ENCODE data around the gene LRRC38. TPM values are rescaled to one million over a fixed set of nuclear protein-coding genes. Genes with fewer than 3 reads are reported as not detected.

Gene LRRC38
- total RNA-seq, 2 donors from 2014 or later = not detected

DNA sequence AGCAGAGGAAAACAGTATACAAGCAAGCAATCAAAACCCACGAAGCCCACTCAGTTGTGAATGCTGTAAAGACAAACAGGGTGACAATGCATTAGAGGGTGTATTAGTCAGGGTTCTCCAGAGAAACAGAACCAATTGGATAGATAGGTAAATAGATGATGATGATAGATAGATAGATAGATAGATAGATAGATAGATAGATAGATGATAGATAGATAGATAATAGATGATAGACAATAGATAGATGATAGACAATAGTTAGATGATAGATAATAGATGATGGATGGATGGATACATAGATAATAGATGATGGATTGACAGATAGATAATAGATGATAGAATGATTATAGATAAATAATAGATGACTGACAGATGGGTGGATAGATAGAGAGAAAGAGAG is 48.3 kb downstream of the LRRC38 start:
- DNase-seq = no peak
- Histone ChIP-seq H3K27ac (no peak overlapping the region), H3K36me3 (replicated peaks in 1 of 2; ENCODE audit: insufficient read depth in 1 of 2, low read depth in 2 of 2) (no peaks in the 10 kb centered on the region), H3K9me3 (no peaks in the 10 kb centered on the region), H3K4me1 (no peaks in the 10 kb centered on the region), H3K4me3 (no peak overlapping the region), H3K27me3 (no peaks in the 10 kb centered on the region)
- no peak for ATAC-seq
- 48 to 69% methylated on average over 1 of the region's 1 CpG for WGBS, 2 donors
- TF ChIP-seq, protein P1, sequence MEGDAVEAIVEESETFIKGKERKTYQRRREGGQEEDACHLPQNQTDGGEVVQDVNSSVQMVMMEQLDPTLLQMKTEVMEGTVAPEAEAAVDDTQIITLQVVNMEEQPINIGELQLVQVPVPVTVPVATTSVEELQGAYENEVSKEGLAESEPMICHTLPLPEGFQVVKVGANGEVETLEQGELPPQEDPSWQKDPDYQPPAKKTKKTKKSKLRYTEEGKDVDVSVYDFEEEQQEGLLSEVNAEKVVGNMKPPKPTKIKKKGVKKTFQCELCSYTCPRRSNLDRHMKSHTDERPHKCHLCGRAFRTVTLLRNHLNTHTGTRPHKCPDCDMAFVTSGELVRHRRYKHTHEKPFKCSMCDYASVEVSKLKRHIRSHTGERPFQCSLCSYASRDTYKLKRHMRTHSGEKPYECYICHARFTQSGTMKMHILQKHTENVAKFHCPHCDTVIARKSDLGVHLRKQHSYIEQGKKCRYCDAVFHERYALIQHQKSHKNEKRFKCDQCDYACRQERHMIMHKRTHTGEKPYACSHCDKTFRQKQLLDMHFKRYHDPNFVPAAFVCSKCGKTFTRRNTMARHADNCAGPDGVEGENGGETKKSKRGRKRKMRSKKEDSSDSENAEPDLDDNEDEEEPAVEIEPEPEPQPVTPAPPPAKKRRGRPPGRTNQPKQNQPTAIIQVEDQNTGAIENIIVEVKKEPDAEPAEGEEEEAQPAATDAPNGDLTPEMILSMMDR (IDR thresholded peaks at IDR 0.05) = no peak
- TF ChIP-seq POLR2A (IDR thresholded peaks at IDR 0.05) = no peak
- intact Hi-C loops (cut with DNase I) = no loop called here

DNA sequence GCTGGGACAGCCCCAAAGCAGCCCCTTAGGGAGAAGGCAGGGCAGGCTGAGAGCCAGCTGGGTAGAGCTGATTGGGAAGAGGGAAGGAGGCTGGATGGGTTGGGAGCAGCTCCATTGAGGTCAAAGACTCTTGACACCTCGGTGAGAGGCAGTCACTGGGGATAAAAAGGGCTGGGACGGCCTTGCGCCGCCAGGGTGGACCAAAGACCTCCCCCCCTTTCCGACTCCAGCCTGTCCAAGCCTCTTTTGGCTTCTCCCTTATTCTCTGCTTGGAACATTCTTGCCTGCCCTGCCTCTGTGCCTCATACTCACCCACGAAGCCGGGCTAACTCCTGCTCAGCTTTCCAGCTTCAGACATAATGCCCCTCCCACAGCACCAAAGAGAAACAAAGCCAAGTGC is 51.1 kb downstream of the LRRC38 start:
- ATAC-seq = no peak
- TF ChIP-seq, protein P1 (IDR thresholded peaks at IDR 0.05) = no peak
- TF ChIP-seq POLR2A (IDR thresholded peaks at IDR 0.05) = no peak
- no peaks in the 10 kb centered on the region for H3K4me1 ChIP-seq
- no peaks in the 10 kb centered on the region for H3K9me3 ChIP-seq
- no peak for DNase-seq
- 45 to 50% methylated on average over 7 of the region's 7 CpGs for WGBS, 2 donors
- no peak overlapping the region for H3K4me3 ChIP-seq
- no peaks in the 10 kb centered on the region for H3K27me3 ChIP-seq
- no peak overlapping the region for H3K27ac ChIP-seq
- intact Hi-C loops (cut with DNase I) = no loop called here
- no peaks in the 10 kb centered on the region for H3K36me3 ChIP-seq (replicated peaks in 1 of 2; ENCODE audit: insufficient read depth in 1 of 2, low read depth in 2 of 2)

DNA sequence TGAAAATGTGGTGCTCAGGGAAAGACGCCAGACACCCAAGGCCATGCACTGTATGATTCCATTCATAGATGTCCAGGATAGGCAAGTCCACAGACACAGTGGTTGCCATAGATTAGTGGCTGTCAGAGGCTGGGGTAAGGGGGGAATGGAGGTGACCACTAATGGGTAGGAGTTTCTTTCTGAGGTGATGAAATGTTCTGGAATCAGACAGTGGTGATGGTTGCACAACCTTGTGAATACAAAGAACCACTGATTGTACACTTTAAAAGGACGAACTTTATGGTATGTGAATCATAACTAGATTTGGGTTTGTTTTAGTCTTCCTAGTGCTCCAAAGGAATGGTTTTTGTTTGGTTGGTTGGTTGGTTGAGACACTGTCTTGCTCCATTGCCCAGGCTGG is 51.8 kb downstream of the LRRC38 start:
- Histone ChIP-seq H3K9me3 (no peaks in the 10 kb centered on the region), H3K4me1 (no peaks in the 10 kb centered on the region), H3K4me3 (no peak overlapping the region), H3K36me3 (replicated peaks in 1 of 2; ENCODE audit: insufficient read depth in 1 of 2, low read depth in 2 of 2) (no peaks in the 10 kb centered on the region), H3K27me3 (no peaks in the 10 kb centered on the region), H3K27ac (no peak overlapping the region)
- no peak for ATAC-seq
- intact Hi-C loops (cut with DNase I) = no loop called here
- TF ChIP-seq POLR2A (IDR thresholded peaks at IDR 0.05) = no peak
- TF ChIP-seq, protein P1 (IDR thresholded peaks at IDR 0.05) = no peak
- 32 to 46% methylated on average over 2 of the region's 2 CpGs for WGBS, 2 donors
- DNase-seq = no peak

DNA sequence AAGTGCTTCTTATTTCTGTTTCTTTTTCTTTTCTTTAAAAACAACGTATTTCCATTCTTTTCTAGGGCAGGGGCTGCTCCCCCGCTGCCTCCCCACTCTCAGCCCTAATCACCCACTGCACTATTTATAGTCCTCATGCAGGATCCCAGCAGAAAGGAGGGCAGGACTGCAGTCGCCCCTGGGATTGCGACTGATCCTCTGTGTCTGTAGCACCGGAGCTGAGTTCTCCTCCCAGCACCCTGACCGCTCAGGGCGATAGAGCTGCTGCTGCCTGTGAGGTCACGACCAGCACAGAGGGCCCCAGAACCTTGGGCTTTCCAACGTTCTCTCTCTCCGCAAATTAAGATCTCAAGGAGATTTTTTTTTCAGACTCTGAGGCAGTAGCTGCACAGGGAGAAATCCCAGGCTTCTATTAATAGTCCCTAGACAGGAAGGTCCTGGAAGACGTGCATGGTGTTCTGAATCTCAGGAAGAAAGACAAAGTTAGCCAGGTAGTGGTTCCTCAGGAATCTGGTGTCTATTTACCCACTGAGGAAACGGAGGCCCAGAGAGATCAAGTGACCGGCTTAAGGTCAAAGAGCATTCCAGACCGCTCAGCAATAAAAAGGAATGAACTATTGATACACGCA is 56.8 kb downstream of the LRRC38 start:
- no peak for ATAC-seq
- no peak overlapping the region for H3K4me3 ChIP-seq
- no peaks in the 10 kb centered on the region for H3K9me3 ChIP-seq
- no peak overlapping the region for H3K27ac ChIP-seq
- no peak for TF ChIP-seq POLR2A (IDR thresholded peaks at IDR 0.05)
- TF ChIP-seq, protein P1 (IDR thresholded peaks at IDR 0.05) = no peak
- H3K36me3 ChIP-seq (replicated peaks in 1 of 2; ENCODE audit: insufficient read depth in 1 of 2, low read depth in 2 of 2) = no peaks in the 10 kb centered on the region
- no peaks in the 10 kb centered on the region for H3K4me1 ChIP-seq
- intact Hi-C loops (cut with DNase I) = no loop called here
- DNase-seq = no peak
- WGBS, 2 donors = 43 to 46% methylated on average over 14 to 15 of the region's 15 CpGs
- no peaks in the 10 kb centered on the region for H3K27me3 ChIP-seq

DNA sequence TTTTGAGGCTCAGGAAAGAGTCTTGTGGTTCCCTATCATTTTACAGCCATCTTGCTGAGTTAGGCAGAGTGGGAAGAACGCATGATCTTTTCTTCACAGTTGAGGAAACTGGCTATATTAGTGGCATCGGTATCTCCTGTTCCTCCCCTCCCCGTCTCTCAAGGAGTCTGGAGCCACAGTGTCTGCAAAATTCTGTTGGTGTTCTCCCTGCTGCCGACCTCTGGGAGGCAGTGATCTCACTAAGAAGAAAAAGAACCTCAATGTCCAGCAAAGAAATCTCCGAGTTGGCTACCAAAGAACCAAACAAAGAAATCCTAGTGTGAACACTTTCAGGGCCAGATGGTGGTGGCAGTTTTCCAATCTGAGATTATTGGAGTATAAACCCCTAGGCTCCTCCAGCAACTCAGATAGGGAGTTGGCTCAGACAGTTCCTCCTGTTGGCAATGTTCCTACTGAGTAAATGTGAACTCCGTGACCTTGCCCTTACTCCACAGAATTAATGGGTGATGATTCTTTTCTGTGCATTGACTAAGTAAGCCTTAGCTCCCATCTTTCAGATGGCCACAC is 62.3 kb downstream of the LRRC38 start:
- 38 to 43% methylated on average over 6 of the region's 6 CpGs for WGBS, 2 donors
- H3K36me3 ChIP-seq (replicated peaks in 1 of 2; ENCODE audit: insufficient read depth in 1 of 2, low read depth in 2 of 2) = no peaks in the 10 kb centered on the region
- H3K4me3 ChIP-seq = no peak overlapping the region
- no peaks in the 10 kb centered on the region for H3K4me1 ChIP-seq
- DNase-seq (no peak), ATAC-seq (no peak)
- no peaks in the 10 kb centered on the region for H3K9me3 ChIP-seq
- TF ChIP-seq, protein P1 (IDR thresholded peaks at IDR 0.05) = no peak
- TF ChIP-seq POLR2A (IDR thresholded peaks at IDR 0.05) = no peak
- no peaks in the 10 kb centered on the region for H3K27me3 ChIP-seq
- no peak overlapping the region for H3K27ac ChIP-seq
- intact Hi-C loops (cut with DNase I) = no loop called here
